ENCODE measurements around the gene PMPCB.
A peak's percentile ranks its signal among the peaks of the same experiment; 100 is the strongest.
"Not testable (repeated sequence)": the region's sequence is repeated elsewhere in the genome, so short reads cannot be mapped to it uniquely, and the experiment has no call there.

Gene PMPCB

DNA sequence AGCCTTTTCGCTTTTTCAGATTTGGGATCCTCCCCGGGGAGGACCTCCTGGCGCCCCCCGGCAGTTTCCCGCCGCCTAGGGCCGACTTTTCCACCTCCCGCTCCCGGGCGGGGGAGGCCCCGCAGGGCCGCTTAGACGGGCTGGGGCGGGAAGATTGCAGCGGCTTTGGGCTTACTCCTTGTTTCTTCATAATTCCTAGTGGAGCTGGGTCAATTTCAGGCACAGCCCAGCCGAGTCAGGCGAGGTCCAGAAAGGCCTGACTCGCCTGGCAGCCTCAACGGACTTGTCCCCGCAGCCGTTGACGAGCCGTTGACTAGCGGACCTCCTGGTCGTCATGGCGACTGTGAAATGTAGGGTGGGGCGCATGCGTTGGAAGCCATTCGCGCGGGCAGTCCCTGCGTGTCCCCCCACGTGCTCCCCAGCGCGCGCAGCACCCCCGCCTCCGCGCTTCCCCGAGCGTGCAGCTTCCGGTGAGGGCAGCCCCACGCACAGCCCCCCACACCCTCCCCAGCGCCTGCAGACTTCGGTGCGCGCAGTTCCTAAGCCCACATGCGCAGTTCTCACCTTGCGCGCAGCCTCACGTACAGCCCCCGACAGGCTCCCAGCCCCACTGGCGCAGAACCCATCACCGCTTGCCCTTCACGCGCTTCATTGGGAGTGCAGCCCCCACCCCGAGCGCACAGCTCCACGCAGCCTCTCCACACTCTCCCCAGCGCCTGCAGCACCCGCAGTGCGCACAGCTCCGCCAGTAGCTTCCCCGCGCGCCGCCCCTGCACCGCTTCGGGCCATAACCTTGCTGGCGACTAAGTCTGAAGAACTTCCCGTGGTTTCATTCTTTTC is 17.1 kb upstream of the PMPCB start (continued):
- TF ChIP-seq, protein P1, sequence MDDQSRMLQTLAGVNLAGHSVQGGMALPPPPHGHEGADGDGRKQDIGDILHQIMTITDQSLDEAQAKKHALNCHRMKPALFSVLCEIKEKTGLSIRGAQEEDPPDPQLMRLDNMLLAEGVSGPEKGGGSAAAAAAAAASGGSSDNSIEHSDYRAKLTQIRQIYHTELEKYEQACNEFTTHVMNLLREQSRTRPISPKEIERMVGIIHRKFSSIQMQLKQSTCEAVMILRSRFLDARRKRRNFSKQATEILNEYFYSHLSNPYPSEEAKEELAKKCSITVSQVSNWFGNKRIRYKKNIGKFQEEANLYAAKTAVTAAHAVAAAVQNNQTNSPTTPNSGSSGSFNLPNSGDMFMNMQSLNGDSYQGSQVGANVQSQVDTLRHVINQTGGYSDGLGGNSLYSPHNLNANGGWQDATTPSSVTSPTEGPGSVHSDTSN (CRISPR knock-in tag; IDR thresholded peaks at IDR 0.05) = 0 out of 2 replicates have a peak, but pooled peaks have one; percentile 39
- TF ChIP-seq ZNF596 (tag by site-specific recombination; IDR thresholded peaks at IDR 0.05) (0 out of 2 replicates have a peak, but pooled peaks have one; percentile 30), SP2 (tag by site-specific recombination; IDR thresholded peaks at IDR 0.05) (0 out of 2 replicates have a peak, but pooled peaks have one; percentile 35), ZNF335 (tag by site-specific recombination; conservative IDR thresholded peaks at IDR 0.05) (peak; percentile 85)
- TF ChIP-seq, protein P2, sequence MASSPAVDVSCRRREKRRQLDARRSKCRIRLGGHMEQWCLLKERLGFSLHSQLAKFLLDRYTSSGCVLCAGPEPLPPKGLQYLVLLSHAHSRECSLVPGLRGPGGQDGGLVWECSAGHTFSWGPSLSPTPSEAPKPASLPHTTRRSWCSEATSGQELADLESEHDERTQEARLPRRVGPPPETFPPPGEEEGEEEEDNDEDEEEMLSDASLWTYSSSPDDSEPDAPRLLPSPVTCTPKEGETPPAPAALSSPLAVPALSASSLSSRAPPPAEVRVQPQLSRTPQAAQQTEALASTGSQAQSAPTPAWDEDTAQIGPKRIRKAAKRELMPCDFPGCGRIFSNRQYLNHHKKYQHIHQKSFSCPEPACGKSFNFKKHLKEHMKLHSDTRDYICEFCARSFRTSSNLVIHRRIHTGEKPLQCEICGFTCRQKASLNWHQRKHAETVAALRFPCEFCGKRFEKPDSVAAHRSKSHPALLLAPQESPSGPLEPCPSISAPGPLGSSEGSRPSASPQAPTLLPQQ (tag by site-specific recombination; IDR thresholded peaks at IDR 0.05) = peak; percentile 38; the same call in 1 of the 2 replicates
- TF ChIP-seq, protein P3, sequence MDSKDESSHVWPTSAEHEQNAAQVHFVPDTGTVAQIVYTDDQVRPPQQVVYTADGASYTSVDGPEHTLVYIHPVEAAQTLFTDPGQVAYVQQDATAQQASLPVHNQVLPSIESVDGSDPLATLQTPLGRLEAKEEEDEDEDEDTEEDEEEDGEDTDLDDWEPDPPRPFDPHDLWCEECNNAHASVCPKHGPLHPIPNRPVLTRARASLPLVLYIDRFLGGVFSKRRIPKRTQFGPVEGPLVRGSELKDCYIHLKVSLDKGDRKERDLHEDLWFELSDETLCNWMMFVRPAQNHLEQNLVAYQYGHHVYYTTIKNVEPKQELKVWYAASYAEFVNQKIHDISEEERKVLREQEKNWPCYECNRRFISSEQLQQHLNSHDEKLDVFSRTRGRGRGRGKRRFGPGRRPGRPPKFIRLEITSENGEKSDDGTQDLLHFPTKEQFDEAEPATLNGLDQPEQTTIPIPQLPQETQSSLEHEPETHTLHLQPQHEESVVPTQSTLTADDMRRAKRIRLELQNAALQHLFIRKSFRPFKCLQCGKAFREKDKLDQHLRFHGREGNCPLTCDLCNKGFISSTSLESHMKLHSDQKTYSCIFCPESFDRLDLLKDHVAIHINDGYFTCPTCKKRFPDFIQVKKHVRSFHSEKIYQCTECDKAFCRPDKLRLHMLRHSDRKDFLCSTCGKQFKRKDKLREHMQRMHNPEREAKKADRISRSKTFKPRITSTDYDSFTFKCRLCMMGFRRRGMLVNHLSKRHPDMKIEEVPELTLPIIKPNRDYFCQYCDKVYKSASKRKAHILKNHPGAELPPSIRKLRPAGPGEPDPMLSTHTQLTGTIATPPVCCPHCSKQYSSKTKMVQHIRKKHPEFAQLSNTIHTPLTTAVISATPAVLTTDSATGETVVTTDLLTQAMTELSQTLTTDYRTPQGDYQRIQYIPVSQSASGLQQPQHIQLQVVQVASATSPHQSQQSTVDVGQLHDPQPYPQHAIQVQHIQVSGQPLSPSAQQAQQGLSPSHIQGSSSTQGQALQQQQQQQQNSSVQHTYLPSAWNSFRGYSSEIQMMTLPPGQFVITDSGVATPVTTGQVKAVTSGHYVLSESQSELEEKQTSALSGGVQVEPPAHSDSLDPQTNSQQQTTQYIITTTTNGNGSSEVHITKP (tag by site-specific recombination; IDR thresholded peaks at IDR 0.05) = peak; percentile 95
- TF ChIP-seq, protein P4, sequence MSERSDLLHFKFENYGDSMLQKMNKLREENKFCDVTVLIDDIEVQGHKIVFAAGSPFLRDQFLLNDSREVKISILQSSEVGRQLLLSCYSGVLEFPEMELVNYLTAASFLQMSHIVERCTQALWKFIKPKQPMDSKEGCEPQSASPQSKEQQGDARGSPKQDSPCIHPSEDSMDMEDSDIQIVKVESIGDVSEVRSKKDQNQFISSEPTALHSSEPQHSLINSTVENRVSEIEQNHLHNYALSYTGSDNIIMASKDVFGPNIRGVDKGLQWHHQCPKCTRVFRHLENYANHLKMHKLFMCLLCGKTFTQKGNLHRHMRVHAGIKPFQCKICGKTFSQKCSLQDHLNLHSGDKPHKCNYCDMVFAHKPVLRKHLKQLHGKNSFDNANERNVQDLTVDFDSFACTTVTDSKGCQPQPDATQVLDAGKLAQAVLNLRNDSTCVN (tag by site-specific recombination; optimal IDR thresholded peaks at IDR 0.05) = peak; percentile 97
- TF ChIP-seq, protein P5, sequence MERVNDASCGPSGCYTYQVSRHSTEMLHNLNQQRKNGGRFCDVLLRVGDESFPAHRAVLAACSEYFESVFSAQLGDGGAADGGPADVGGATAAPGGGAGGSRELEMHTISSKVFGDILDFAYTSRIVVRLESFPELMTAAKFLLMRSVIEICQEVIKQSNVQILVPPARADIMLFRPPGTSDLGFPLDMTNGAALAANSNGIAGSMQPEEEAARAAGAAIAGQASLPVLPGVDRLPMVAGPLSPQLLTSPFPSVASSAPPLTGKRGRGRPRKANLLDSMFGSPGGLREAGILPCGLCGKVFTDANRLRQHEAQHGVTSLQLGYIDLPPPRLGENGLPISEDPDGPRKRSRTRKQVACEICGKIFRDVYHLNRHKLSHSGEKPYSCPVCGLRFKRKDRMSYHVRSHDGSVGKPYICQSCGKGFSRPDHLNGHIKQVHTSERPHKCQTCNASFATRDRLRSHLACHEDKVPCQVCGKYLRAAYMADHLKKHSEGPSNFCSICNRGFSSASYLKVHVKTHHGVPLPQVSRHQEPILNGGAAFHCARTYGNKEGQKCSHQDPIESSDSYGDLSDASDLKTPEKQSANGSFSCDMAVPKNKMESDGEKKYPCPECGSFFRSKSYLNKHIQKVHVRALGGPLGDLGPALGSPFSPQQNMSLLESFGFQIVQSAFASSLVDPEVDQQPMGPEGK (tag by site-specific recombination; IDR thresholded peaks at IDR 0.05) = peak; percentile 91

DNA sequence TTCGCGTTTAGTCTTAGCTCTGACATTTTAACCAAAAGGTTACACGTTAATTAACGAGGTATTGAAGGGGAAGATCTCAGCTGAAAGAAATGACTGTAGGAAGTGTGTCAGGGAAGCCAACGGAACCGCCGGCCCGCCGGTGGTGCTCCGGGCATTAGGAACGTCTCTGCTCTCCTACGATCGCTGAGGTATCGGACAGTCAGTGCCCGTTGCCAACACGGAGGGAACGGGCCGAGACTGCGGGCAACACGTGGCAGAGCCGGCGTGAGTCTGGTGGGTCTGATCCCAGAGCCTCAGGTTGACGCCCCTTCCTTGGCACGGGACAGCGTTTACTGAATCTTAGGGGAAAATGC is 16.5 kb upstream of the PMPCB start:
- not testable (repeated sequence) for H3K9me3 ChIP-seq (ENCODE audit: control insufficient read depth, insufficient read depth, low read depth, low read length); H3K36me3 ChIP-seq (ENCODE audit: control insufficient read depth in 2 of 2, insufficient read depth in 1 of 2, low read length in 2 of 2); H3K4me1 ChIP-seq (ENCODE audit: control insufficient read depth, insufficient read depth, low read length)
- POLR2A ChIA-PET = interaction anchor here (0.9 to 1.3 kb wide), 2 partner anchors 131 to 206 kb away, joined by 3 read pairs; partner anchors contain the start of genes ARMC10 and FBXL13
- 0 out of 2 replicates have a peak, but pooled peaks have one; percentile 19 for TF ChIP-seq SCRT2 (tag by site-specific recombination; IDR thresholded peaks at IDR 0.05)
- H3K4me3 ChIP-seq (ENCODE audit: low read depth, low read length) = peak overlapping the region; percentile 55
- peak overlapping the region; percentile 60; the same call in 1 of the 2 replicates for H3K27ac ChIP-seq (ENCODE audit: extremely low read depth, low read depth, low read length)
- CTCF ChIA-PET = interaction anchor here (1.1 kb wide), 1 partner anchor 126 kb away, joined by 3 read pairs; no protein-coding TSS in a partner anchor

DNA sequence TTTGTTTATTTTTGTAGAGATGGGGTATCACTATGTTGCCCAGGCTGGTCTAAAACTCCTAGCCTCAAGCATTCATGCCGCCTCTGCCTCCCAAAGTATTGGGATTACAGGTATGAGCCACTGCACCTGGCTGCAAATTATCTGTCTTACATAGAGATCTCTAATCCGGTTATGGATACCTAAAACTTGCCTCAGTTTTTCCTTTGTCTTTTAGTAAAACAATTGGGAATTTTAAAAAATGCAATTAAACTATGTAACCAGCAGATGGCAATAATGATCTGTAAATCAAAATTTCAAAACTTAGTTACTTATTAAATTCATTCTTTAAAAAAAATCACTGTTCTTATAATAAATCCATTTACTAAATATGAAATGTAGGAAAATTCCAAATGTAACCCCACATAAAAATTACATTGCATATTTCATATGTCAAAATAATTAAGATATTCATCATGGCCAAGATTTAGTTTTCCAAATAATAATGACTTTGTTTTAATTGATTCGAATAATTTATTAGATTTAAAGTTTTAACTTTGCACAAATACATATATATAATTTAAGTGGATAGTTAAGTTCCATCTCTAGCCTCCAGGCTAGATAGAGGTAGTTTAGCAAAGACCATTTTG is 14.3 kb upstream of the PMPCB start:
- H3K27ac ChIP-seq (ENCODE audit: extremely low read depth, low read depth, low read length); H3K9me3 ChIP-seq (ENCODE audit: control insufficient read depth, insufficient read depth, low read depth, low read length); H3K36me3 ChIP-seq (ENCODE audit: control insufficient read depth in 2 of 2, insufficient read depth in 1 of 2, low read length in 2 of 2); POLR2A ChIA-PET; H3K4me3 ChIP-seq (ENCODE audit: low read depth, low read length); H3K4me1 ChIP-seq (ENCODE audit: control insufficient read depth, insufficient read depth, low read length): not testable (repeated sequence)
- CTCF ChIA-PET = interaction anchor here (0.6 kb wide), 1 partner anchor 214 kb away, joined by 3 read pairs; no protein-coding TSS in a partner anchor

All from HEK293 (cell line).